Measurements from ENCODE around the gene PARL. TPM values are rescaled to one million over a fixed set of nuclear protein-coding genes. Genes with fewer than 3 reads are reported as not detected.

The PARL gene
- polyA plus RNA-seq, 2 of the 4 experiments (the other 2 are of a cell fraction): 45.9 to 71.6 TPM

DNA sequence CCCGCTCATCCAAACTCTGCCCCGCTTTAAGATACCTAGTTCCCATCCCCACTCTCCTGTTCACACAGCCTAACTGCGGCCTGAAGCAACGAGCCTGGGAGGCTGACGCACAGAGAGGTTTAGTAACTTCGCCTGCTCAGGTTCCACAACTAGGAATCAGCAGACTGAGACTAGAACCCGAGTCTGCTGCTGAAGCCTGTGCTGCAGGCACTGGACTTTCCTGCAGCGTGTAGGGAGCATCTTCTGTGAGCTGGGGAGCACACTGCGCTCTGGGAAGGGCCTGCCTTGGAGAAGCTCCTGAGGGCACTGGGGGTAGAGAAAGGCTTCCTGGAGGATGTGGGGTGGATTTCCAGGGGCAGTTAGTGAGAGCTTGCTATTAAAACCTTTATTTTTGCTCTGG is 54.5 kb downstream of the PARL start:
- H3K4me2 ChIP-seq: no peak overlapping the region
- FAIRE-seq: no peak
- POLR2A ChIA-PET: no interaction called here
- no peak overlapping the region for H3K4me3 ChIP-seq
- no peaks in the 10 kb centered on the region for H3K9me3 ChIP-seq
- no peaks in the 10 kb centered on the region for H3K4me1 ChIP-seq
- 94% methylated on average over 9 of the region's 9 CpGs for WGBS (ENCODE audit: missing lambda C conversion rate)
- ATAC-seq: no peak
- CTCF ChIA-PET: interaction anchor here (0.9 kb wide), 1 partner anchor 8 kb away, joined by 4 read pairs; no protein-coding TSS in a partner anchor
- no peak overlapping the region for H3K27ac ChIP-seq
- TF ChIP-seq ZC3H11A (IDR thresholded peaks at IDR 0.05) (no peak), RCOR1 (IDR thresholded peaks at IDR 0.05; ENCODE audit: low read depth, low read length) (no peak), EP300 (IDR thresholded peaks at IDR 0.05) (no peak), FOSL2 (IDR thresholded peaks at IDR 0.05) (no peak), FOSL2 (CRISPR knock-in tag; IDR thresholded peaks at IDR 0.05) (no peak), RNF2 (IDR thresholded peaks at IDR 0.05; ENCODE audit: borderline replicate concordance, low read depth) (no peak), RAD21 (conservative IDR thresholded peaks at IDR 0.05 in 1 of 2, IDR thresholded peaks at IDR 0.05 in 1 of 2) (no peak)
- TF ChIP-seq, protein P1, sequence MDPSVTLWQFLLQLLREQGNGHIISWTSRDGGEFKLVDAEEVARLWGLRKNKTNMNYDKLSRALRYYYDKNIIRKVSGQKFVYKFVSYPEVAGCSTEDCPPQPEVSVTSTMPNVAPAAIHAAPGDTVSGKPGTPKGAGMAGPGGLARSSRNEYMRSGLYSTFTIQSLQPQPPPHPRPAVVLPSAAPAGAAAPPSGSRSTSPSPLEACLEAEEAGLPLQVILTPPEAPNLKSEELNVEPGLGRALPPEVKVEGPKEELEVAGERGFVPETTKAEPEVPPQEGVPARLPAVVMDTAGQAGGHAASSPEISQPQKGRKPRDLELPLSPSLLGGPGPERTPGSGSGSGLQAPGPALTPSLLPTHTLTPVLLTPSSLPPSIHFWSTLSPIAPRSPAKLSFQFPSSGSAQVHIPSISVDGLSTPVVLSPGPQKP (IDR thresholded peaks at IDR 0.05; ENCODE audit: low read depth, low read length): no peak
- no peak for DNase-seq (ENCODE audit: low read depth in 1 of 2, low spot score in 1 of 2)

DNA sequence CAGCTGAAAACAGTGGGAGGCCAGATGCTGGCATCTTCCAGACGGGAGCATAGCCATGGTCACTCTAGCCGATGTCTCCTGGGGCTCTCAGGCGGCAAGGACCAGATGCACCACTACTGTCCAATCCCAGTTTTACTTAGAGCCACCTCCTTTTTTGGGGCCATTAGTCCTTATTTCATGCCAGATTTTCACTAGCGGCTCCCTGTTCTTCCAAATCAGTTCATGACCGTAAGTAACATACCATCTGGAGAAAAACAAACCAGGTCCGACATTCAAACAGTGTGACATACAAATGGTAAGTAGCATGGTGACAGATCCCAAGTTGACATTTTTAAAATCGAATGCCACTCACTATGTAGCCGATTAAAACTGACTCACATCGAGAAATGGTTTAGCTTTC is 55.2 kb downstream of the PARL start:
- FAIRE-seq: no peak
- no peak overlapping the region for H3K4me2 ChIP-seq
- no peaks in the 10 kb centered on the region; the same call in 2 of the 3 replicates for H3K4me1 ChIP-seq
- no peak for DNase-seq (ENCODE audit: low read depth in 1 of 2, low spot score in 1 of 2)
- H3K9me3 ChIP-seq: no peaks in the 10 kb centered on the region
- POLR2A ChIA-PET: no interaction called here
- no peak overlapping the region for H3K4me3 ChIP-seq
- no peak overlapping the region for H3K27ac ChIP-seq
- CTCF ChIA-PET: no interaction called here
- WGBS (ENCODE audit: missing lambda C conversion rate): 92% methylated on average over 9 of the region's 9 CpGs
- no peak for TF ChIP-seq EHMT2 (IDR thresholded peaks at IDR 0.05; ENCODE audit: low read depth)
- no peak for TF ChIP-seq HOXB13 (CRISPR knock-in tag; IDR thresholded peaks at IDR 0.05; ENCODE audit: low read depth)
- no peak for TF ChIP-seq PHF8 (IDR thresholded peaks at IDR 0.05; ENCODE audit: borderline replicate concordance, low read depth)
- TF ChIP-seq CBX2 (IDR thresholded peaks at IDR 0.05; ENCODE audit: borderline replicate concordance, low read depth): no peak
- TF ChIP-seq RARB (CRISPR knock-in tag; IDR thresholded peaks at IDR 0.05): no peak
- TF ChIP-seq, protein P2, sequence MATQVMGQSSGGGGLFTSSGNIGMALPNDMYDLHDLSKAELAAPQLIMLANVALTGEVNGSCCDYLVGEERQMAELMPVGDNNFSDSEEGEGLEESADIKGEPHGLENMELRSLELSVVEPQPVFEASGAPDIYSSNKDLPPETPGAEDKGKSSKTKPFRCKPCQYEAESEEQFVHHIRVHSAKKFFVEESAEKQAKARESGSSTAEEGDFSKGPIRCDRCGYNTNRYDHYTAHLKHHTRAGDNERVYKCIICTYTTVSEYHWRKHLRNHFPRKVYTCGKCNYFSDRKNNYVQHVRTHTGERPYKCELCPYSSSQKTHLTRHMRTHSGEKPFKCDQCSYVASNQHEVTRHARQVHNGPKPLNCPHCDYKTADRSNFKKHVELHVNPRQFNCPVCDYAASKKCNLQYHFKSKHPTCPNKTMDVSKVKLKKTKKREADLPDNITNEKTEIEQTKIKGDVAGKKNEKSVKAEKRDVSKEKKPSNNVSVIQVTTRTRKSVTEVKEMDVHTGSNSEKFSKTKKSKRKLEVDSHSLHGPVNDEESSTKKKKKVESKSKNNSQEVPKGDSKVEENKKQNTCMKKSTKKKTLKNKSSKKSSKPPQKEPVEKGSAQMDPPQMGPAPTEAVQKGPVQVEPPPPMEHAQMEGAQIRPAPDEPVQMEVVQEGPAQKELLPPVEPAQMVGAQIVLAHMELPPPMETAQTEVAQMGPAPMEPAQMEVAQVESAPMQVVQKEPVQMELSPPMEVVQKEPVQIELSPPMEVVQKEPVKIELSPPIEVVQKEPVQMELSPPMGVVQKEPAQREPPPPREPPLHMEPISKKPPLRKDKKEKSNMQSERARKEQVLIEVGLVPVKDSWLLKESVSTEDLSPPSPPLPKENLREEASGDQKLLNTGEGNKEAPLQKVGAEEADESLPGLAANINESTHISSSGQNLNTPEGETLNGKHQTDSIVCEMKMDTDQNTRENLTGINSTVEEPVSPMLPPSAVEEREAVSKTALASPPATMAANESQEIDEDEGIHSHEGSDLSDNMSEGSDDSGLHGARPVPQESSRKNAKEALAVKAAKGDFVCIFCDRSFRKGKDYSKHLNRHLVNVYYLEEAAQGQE (IDR thresholded peaks at IDR 0.05): no peak
- no peak for TF ChIP-seq HDAC2 (IDR thresholded peaks at IDR 0.05)
- no peak for TF ChIP-seq POLR2A (IDR thresholded peaks at IDR 0.05; ENCODE audit: low read length)
- no peak for TF ChIP-seq CHD2 (IDR thresholded peaks at IDR 0.05; ENCODE audit: low read length, partially characterized antibody)
- TF ChIP-seq RCOR1 (IDR thresholded peaks at IDR 0.05; ENCODE audit: low read depth, low read length): no peak
- TF ChIP-seq ZC3H11A (IDR thresholded peaks at IDR 0.05): no peak
- TF ChIP-seq, protein P1 (IDR thresholded peaks at IDR 0.05; ENCODE audit: low read depth, low read length): no peak
- TF ChIP-seq MAFK (IDR thresholded peaks at IDR 0.05; ENCODE audit: partially characterized antibody): no peak
- TF ChIP-seq CHD4 (IDR thresholded peaks at IDR 0.05; ENCODE audit: borderline replicate concordance): no peak
- TF ChIP-seq EHF (CRISPR knock-in tag; IDR thresholded peaks at IDR 0.05): no peak
- no peak for TF ChIP-seq RFX5 (IDR thresholded peaks at IDR 0.05)
- no peak for TF ChIP-seq RAD21 (conservative IDR thresholded peaks at IDR 0.05 in 1 of 2, IDR thresholded peaks at IDR 0.05 in 1 of 2)
- no peak for TF ChIP-seq NR3C1 (IDR thresholded peaks at IDR 0.05)
- no peak for ATAC-seq

Data from A549 (cell line).